PFSK-1 (cell line): ENCODE results near the gene PCGF2.

Source experiments
- FOXP2 ChIP-seq: optimal IDR thresholded peaks from 2 replicates; pipeline ENCODE3; 2011; ENCODE audit warnings: borderline replicate concordance, control low read depth, inconsistent platforms; ENCODE audit not compliant: insufficient read depth; ENCODE audit errors: extremely low read length, extremely low read depth
- POLR2AphosphoS5 ChIP-seq: IDR thresholded peaks from 2 replicates; pipeline ENCODE4 v1.6.1; 2012; ENCODE audit warnings: low read depth, mild to moderate bottlenecking, control low read depth, low read length, moderate library complexity
- REST ChIP-seq, 2 experiments: IDR thresholded peaks; 2 replicates each; pipeline versions ENCODE4 v1.6.1 to v1.8.0; 2011 to 2012; ENCODE audit warnings: low read depth in 2 of 2, low read length in 2 of 2, control low read depth in 1 of 2, inconsistent platforms in 1 of 2, mild to moderate bottlenecking in 1 of 2, moderate library complexity in 1 of 2; ENCODE audit not compliant: insufficient read depth in 1 of 2
- SIN3A ChIP-seq: IDR thresholded peaks from 2 replicates; pipeline ENCODE4 v1.6.1; 2012; ENCODE audit warnings: mild to moderate bottlenecking, low read length, moderate library complexity, borderline replicate concordance; ENCODE audit not compliant: insufficient read depth
- TAF1 ChIP-seq: IDR thresholded peaks from 2 replicates; pipeline ENCODE4 v1.6.1; 2012; ENCODE audit warnings: low read length, control low read depth, borderline replicate concordance; ENCODE audit not compliant: insufficient read depth

PCGF2 gene

GRCh38 chr17:38748892-38749222 is 721 bp upstream of the PCGF2 start:
- TF ChIP-seq TAF1 (no peak), FOXP2 (peak; percentile 30)

GRCh38 chr17:38747463-38748148 is 530 bp downstream of the PCGF2 start:
- no peak; the same call in 1 of the 2 replicates for TF ChIP-seq POLR2AphosphoS5
- TF ChIP-seq REST (IDR thresholded peaks at IDR 0.05; ENCODE audit: insufficient read depth in 1 of 2, low read depth in 2 of 2, low read length in 2 of 2), result no peak
- TF ChIP-seq TAF1, result 0 out of 2 replicates have a peak, but pooled peaks have one; percentile 19

DNA sequence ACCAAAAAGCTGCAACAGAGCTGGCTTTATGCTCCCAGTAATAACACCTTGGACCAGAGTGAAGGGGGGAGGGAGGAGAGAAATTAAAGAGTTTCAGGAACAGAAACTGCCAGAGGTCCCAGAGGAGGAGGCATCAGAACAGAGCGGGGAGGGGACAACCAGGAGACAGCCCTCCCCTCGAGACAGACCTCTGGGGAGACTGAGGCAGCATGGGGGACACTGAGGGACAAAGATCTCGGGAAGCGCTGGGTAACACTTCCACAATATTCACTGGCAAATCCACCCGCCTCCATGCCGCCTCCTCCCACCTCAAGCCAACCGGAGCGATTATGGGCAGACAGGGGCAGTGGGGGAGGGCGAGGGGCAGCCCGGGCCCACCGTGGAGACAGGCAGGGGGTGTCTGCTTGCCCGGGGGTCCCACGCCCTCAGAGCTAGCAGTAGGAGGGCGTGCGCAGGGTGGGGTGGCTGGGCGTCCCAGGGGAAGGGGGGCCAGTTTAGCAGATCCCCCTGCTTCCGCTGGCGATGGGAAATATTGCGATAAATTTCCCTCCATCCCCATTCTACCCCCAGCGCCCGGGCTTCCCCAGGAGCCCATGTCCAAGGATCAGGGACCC is 1.2 kb downstream of the PCGF2 start:
- TF ChIP-seq FOXP2 (no peak), POLR2AphosphoS5 (no peak), TAF1 (no peak)

- TF ChIP-seq REST (IDR thresholded peaks at IDR 0.05; ENCODE audit: insufficient read depth in 1 of 2, low read depth in 2 of 2, low read length in 2 of 2) (no peak), SIN3A (peak; percentile 39; the same call in 1 of the 2 replicates)
Measured at GRCh38 chr17:38746004-38746848, 1.9 kb downstream of the PCGF2 start.

GRCh38 chr17:38745545-38745944 is 2.6 kb downstream of the PCGF2 start:
- TF ChIP-seq TAF1, result peak; percentile 30; the same call in 1 of the 2 replicates
- TF ChIP-seq REST (IDR thresholded peaks at IDR 0.05; ENCODE audit: insufficient read depth in 1 of 2, low read depth in 2 of 2, low read length in 2 of 2), result no peak
- TF ChIP-seq SIN3A, result no peak
- no peak for TF ChIP-seq POLR2AphosphoS5
- no peak for TF ChIP-seq FOXP2

DNA sequence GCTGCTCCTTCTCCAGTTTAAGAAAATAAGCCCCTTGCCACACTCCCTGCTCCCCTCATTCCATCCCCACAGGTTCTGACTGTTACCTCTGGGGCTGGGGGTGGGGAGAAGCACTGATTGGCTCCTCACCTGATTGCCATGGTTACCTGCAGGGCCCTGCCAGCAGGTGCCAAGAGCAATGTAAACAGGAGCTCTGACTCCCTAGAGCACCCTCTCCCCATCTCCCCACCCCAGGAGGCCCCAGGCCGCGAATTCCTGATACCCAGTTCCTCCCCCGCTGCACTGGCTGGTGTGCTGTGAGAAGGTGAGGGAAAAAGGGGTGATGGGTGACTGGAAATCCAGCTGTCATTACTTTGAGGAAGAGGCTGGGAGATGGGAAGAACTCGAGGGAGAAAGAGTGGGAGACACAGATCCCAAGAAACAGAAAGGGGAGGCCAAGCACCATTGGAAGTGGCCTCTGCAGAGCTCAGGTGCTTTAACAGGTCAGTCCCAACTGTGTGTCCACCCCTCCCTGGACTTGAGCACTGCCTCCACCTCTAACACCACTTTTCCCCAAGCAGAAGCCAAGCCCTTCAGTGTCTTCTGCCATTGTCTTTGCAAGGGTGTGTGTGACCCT is 4.5 kb downstream of the PCGF2 start:
- TF ChIP-seq POLR2AphosphoS5 (no peak), TAF1 (no peak), REST (IDR thresholded peaks at IDR 0.05; ENCODE audit: insufficient read depth in 1 of 2, low read depth in 2 of 2, low read length in 2 of 2) (no peak), SIN3A (no peak), FOXP2 (no peak)
